ENCODE data around the gene COQ8B. TPM values are rescaled to one million over a fixed set of nuclear protein-coding genes. Genes with fewer than 3 reads are reported as not detected.
A peak's percentile ranks its signal among the peaks of the same experiment; 100 is the strongest.

The COQ8B gene
- total RNA-seq, 1 donor from 2014 or later, result 27.7 TPM

DNA sequence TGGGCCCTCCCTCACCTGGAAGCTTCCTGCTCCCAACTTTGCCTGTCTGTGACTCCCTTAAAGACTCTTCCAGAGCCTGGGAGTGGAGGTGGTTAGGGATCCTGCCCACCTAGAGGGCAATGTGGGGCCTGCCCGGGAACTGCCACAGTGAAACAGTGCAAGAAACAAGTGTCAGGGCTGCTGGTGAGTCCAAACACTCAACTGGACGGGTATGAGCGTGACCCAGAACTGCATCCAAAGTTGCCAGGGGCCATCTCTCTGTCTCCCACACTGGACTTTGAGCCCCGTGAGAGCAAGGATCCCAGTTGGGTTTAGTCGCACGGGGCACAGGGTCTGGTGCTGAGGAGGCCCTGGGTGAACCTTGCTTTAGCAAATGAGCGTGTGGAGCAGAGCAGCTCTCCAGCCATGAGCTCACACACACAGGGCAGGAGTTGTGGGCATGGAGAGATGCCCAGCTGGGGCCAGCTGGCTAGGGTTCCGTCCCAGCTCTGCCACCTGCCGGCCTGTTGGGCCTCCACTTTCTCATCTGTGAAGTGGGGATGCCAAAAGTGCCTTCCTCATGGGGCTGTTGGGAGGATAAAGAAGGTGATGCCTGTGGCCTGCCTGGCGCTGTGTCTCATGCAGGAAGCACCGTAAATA, 23.4 kb downstream of the COQ8B start:
- H3K4me3 ChIP-seq, result no peak overlapping the region
- H3K27me3 ChIP-seq, result no peaks in the 10 kb centered on the region
- peaks cover 5% of the 10 kb centered on the region for H3K4me1 ChIP-seq
- Mint-ChIP-seq H3K9me3 (no peaks in the 10 kb centered on the region), H3K27ac (no peak overlapping the region), H3K27me3 (ENCODE audit: insufficient read depth, low read depth) (peaks cover 4% of the 10 kb centered on the region), H3K4me1 (peaks cover 8% of the 10 kb centered on the region), H3K4me3 (no peak overlapping the region), H3K36me3 (peaks cover 14% of the 10 kb centered on the region)
- no peaks in the 10 kb centered on the region for H3K9me3 ChIP-seq (ENCODE audit: low read depth)
- DNase-seq (ENCODE audit: low spot score), result no peak
- no peak for TF ChIP-seq CTCF (IDR thresholded peaks at IDR 0.05)
- TF ChIP-seq EZH2 (IDR thresholded peaks at IDR 0.05), result no peak
- no peak for TF ChIP-seq EZH2phosphoT487 (IDR thresholded peaks at IDR 0.05)
- no peak overlapping the region for H2AFZ ChIP-seq (replicated peaks)
- no peaks in the 10 kb centered on the region for H3K36me3 ChIP-seq
- peaks cover 19% of the 10 kb centered on the region for H3K79me2 ChIP-seq (ENCODE audit: low read depth)
- H3F3A ChIP-seq (ENCODE audit: low read depth), result peaks cover 13% of the 10 kb centered on the region
- no peak overlapping the region for H3K4me2 ChIP-seq
- peaks cover 10% of the 10 kb centered on the region for H4K20me1 ChIP-seq (ENCODE audit: low read depth)
- no peak overlapping the region for H3K27ac ChIP-seq
- H3K9ac ChIP-seq, result no peak overlapping the region

DNA sequence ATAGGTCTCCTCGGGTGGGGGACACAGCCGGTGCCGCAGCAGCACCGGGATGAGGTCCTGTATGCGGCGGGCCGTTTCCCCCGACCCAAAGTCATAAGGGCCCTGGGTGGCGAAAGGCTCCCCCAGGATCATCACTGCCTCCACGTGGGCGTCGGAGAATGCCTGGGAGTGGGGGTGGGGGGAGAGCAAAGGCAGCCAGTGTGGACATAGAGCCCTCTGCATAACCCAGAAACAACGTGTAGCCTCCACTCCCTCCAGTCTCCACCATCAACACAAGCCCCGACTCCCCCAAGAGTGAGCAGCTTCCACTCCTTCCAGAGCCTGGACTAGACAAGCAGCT, 24.5 kb downstream of the COQ8B start:
- DNase-seq (ENCODE audit: low spot score), result no peak
- Histone ChIP-seq H3K27ac (no peak overlapping the region), H3K4me3 (no peak overlapping the region), H3K9me3 (ENCODE audit: low read depth) (no peaks in the 10 kb centered on the region), H4K20me1 (ENCODE audit: low read depth) (peaks cover 16% of the 10 kb centered on the region), H3K36me3 (no peaks in the 10 kb centered on the region), H3K27me3 (no peaks in the 10 kb centered on the region), H3K4me2 (no peak overlapping the region), H3K4me1 (peaks cover 5% of the 10 kb centered on the region), H3K9ac (no peak overlapping the region), H2AFZ (replicated peaks) (no peak overlapping the region), H3F3A (ENCODE audit: low read depth) (peaks cover 13% of the 10 kb centered on the region), H3K79me2 (ENCODE audit: low read depth) (peaks cover 20% of the 10 kb centered on the region)
- Mint-ChIP-seq H3K4me1 (peaks cover 8% of the 10 kb centered on the region), H3K36me3 (peaks cover 13% of the 10 kb centered on the region), H3K27ac (peak overlapping the region; percentile 16), H3K4me3 (peak overlapping the region; percentile 27), H3K9me3 (no peaks in the 10 kb centered on the region), H3K27me3 (ENCODE audit: insufficient read depth, low read depth) (peaks cover 4% of the 10 kb centered on the region)
- TF ChIP-seq EZH2phosphoT487 (IDR thresholded peaks at IDR 0.05) (no peak), CTCF (IDR thresholded peaks at IDR 0.05) (no peak)

DNA sequence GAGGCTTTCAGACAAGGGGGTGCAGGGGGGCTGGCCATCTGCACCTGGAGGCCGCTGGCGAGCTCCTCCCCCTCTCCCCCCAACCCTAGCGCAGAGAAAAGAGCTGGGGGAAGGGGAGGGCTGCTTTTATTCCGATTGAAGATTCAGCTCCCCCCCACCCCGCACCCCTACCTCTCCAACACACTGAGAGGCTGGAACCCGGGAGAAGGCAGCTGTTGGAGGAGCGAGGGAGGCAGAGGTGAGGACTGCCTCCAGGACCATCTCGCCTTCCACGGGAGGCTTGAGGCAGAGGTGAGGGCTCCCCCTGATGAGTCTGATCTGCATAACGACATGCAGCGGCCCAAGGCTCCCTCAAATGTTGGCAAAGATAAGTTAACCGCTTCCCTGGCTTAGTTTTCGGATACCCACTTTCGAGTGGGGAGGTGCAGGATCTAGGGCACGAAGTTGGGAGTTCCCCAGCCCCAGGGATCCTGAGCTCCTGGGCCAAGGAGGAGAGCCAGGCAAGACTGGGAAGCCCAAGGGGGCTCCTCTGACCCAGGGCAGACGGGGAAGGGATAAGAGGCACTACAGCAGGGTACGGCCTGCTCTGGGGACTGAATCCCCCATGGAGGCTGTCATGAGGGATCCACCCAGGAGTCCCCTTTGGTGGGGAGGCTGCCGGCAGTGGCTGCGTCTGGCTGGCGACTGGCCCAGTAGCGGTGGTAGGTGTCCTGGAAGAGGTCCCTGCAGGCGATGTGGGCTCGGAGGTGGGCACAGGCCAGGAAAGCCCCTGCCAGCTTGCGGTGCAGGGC, 25.1 kb downstream of the COQ8B start:
- H3K27me3 ChIP-seq, result no peaks in the 10 kb centered on the region
- peak overlapping the region; percentile 93 for H3K4me2 ChIP-seq
- peak overlapping the region; percentile 65 for H3K4me3 Mint-ChIP-seq
- H3K79me2 ChIP-seq (ENCODE audit: low read depth), result peaks cover 20% of the 10 kb centered on the region
- H4K20me1 ChIP-seq (ENCODE audit: low read depth), result peaks cover 17% of the 10 kb centered on the region
- H3F3A ChIP-seq (ENCODE audit: low read depth), result peaks cover 13% of the 10 kb centered on the region
- no peaks in the 10 kb centered on the region for H3K9me3 Mint-ChIP-seq
- no peaks in the 10 kb centered on the region for H3K36me3 ChIP-seq
- H3K4me1 Mint-ChIP-seq, result peaks cover 8% of the 10 kb centered on the region
- no peaks in the 10 kb centered on the region for H3K9me3 ChIP-seq (ENCODE audit: low read depth)
- no peak overlapping the region for H3K27ac Mint-ChIP-seq
- peak; percentile 28 for DNase-seq (ENCODE audit: low spot score)
- H2AFZ ChIP-seq (replicated peaks), result no peak overlapping the region
- no peak overlapping the region for H3K9ac ChIP-seq
- no peak overlapping the region for H3K4me3 ChIP-seq
- no peak overlapping the region for H3K27ac ChIP-seq
- peaks cover 5% of the 10 kb centered on the region for H3K4me1 ChIP-seq
- TF ChIP-seq EZH2 (IDR thresholded peaks at IDR 0.05), result no peak
- no peak for TF ChIP-seq CTCF (IDR thresholded peaks at IDR 0.05)
- no peak for TF ChIP-seq EZH2phosphoT487 (IDR thresholded peaks at IDR 0.05)
- H3K36me3 Mint-ChIP-seq, result peaks cover 11% of the 10 kb centered on the region
- H3K27me3 Mint-ChIP-seq (ENCODE audit: insufficient read depth, low read depth), result peaks cover 4% of the 10 kb centered on the region

All from neural progenitor cell (in vitro differentiated cells).